ENCODE measurements around the gene ASNS.

GRCh38 chr7:97858221-97858620 is 14.0 kb downstream of the ASNS start:
- TF ChIP-seq CTCF (IDR thresholded peaks at IDR 0.05) (no peak), POLR2AphosphoS5 (IDR thresholded peaks at IDR 0.05) (no peak), POLR2A (IDR thresholded peaks at IDR 0.05) (no peak)

Data from transverse colon (tissue), 4 donors.